ENCODE data around the gene EHD4.

EHD4 gene

DNA sequence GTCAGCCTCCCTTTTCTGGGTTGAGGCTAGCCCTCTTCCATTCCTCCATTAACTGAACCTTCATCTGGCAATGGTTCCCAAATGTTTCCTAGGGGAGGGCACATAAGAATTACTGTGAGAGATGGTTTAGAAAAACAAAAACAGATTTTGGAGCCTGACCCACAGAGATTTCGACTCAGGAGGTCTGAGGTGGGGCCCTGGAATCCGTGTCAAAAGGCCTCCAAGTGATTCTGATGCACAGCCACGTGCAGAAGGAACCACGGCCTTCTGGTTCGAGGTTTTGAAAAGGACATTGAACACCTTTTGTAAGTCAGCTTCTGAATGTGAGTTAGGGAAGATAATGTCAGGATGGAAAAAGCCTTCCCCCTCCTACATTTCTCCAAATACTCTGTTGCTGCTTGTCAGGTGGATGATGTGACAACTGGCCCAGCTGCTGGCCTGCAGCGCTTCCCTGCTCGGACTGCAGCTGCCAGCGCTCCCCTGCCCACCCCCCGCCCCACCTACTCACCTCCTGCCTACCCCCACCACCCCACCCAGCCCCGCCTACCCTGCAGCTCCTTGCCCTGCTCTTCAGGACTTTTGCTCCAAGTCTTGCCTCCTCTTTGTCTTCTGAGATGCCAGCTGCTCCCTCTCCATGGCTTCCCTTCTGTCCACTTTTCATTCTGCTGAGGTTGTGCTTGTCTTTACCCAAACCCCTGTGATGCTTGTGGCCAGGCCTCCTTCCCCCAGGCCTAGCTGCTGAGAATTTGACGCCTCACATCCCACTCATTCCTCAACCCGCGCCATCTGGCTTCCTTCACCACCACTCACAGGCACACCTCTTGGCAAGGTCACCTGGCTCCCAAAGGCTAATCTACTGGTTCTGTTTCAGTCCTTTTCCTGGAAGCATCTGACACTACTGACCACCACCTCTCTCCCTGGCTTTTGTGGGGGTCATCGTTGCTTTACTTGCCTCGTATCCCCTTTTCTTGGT, 6.6 kb downstream of the EHD4 start:
- no peak for DNase-seq (ENCODE audit: low read depth)
- no peak overlapping the region for H3K4me3 ChIP-seq (ENCODE audit: low read depth, low read length)

DNA sequence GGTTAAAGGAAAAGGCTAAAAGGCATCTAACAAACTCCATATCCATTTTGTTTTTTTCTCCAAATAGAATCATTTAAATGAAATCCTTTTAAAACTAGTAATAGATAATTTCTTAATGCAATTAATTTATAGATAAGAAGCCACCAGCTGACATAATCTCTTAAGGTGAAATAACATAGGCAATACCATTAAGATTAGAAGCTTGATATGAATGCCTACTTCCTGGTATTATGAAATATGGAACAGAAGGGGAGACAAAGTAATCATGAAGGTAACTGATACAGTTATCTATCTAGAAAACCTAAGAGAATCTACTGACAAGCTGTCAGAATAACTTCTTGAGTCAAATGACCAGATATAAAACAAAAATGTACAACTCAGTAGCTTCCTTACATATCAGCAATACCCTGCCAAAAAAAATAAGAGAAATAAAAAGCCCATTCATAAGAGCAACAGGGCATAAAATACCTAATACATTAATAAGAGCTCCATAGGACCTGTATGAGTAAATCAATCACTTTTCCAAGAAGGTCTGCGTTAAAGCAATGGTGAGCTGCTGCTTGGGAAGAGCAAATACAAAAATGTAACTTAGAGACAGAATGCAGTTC, 10.7 kb downstream of the EHD4 start:
- no peak for DNase-seq (ENCODE audit: low read depth)
- no peak overlapping the region for H3K4me3 ChIP-seq (ENCODE audit: low read depth, low read length)

DNA sequence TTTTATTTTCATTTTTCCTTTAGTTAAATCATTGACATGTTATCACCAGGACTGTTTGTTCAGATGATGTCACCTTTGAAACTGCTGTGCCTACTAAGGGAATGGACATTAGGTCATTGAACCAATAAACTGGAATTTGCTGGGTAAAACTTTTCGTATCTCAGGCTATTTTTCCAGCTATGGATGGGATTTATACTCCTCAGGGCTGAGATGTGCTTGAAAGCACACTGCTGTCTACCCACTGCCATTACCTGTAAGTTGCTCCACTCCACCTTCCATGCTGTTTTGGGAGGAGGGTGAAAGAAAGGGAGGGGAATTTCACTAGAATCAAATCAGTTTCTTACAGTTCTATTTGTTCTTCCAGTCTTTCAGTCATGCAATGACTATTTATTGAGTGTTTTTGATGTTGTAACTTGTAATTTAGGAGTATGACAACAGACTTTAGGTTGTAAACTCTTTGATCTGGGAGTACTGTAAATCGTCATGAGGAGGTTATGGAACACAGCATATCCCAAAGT, 11.3 kb downstream of the EHD4 start:
- no peak overlapping the region for H3K4me3 ChIP-seq (ENCODE audit: low read depth, low read length)

DNA sequence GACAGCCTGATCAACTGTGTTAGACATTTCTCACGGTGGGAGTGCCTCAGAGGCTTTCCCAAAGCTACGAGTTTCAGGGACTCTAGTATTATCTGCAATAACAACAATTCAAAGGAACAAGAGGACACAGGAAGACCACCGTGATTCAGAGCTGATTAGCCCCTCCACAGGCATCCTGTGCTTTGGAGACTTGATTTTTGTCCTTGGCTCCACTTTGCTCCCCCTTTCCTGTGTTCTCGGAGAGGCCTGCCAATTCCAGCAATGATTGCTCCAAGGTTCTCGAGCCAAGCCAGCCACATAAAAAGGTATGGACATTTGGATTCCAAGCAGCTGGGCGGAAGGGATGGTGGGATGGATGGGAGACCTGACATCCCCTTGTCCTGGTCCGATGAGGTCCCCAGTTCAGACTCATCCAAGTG, 14.3 kb downstream of the EHD4 start:
- H3K4me3 ChIP-seq (ENCODE audit: low read depth, low read length): no peak overlapping the region
- no peak for DNase-seq (ENCODE audit: low read depth)

More for the DNA sequence above, 11.3 kb downstream of the EHD4 start:
- no peak for DNase-seq (ENCODE audit: low read depth)

DNA sequence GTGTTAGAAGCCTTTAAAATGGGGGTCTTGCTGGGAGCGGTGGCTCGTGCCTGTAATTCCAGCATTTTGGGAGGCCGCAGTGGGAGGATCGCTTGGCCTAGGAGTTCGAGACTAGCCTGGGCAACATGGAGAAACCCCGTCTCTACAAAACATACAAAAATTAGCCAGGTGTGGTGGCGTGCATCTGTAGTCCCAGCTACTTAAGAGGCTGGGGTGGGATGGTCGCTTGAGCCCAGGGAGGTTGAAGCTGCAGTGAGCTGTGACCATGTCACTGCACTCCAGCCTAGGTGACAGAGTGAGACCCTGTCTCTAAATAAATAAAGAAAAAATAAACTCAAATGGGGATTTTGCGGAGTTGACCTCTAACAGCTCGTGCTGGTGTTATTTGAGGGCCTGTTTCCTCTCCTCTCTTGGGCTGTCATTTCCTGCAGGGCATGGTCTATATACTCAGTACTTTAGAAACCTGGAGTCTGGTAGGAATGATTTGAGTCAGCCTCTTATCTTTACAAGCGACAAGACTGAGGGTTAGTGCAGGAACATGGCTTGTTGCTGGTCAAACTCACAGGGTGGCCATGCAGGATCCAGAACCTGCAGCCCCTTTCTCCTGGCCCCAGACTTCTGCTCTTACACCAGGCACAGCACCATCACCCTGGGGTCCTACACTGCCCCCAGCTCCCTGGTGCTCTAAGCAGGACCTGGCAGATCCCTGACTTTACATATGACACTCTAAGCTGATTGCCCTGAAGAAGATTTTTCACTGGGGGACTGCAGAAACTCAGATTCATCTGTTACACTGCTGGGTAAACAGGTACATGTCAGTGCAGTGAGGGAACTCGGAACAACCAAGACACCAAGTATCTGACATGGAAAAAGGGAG, 15.1 kb downstream of the EHD4 start:
- DNase-seq (ENCODE audit: low read depth): no peak
- no peak overlapping the region for H3K4me3 ChIP-seq (ENCODE audit: low read depth, low read length)

DNA sequence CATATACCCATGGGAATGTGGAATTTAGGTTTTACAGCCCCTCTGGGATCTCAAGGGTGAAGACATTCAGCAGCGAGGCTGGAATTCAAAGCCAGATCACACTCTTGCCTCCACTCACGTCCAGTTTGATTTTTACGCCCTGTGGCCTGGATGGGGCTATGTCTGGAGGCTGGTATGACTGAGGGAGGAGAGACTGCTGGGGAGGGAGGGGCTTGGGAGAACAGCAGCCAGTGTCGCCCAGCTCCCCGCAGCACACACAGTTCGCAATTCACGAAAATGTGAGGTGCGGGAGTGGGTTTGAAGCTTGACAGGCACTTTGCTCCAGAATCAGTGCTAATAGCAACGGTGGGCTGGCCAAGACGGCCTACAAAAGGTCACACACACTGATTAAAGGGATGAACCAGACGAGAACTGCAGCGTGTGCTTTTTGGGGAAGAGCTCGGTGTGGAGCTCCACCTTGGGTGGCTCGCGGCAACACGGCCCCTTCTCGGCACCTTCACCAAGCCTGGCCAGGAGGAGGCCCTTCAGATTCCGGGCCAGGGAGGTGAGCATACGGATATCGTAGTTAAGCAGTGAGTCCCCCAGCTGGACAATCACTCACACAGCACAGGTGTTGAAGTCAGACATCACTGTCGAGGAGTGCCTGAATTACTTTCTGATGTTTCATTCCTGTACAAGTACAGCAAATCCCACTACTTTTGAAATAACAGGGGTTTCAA, 16.4 kb downstream of the EHD4 start:
- H3K4me3 ChIP-seq (ENCODE audit: low read depth, low read length): no peak overlapping the region

DNA sequence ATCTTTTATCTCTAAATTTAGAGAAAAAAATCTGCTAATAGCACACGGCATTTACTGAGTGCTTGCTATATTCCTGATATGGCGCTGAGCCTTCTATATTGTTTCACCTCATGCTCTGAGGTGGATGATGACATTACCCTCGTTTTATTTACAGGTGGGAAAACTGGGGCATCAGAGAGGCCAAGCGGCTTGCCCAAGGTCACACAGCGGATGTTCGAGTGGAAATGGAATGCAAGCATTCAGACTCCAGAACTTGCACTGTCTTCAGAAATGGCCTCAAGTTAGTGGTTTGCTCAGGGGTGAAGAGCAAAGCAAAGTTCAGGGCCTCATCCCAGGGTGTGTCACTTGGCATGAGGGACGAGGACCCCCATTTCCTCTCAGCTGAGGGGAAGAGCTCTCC, 17.3 kb downstream of the EHD4 start:
- H3K4me3 ChIP-seq (ENCODE audit: low read depth, low read length): no peak overlapping the region
- no peak for DNase-seq (ENCODE audit: low read depth)

More for the DNA sequence above, 16.4 kb downstream of the EHD4 start:
- no peak for DNase-seq (ENCODE audit: low read depth)

DNA sequence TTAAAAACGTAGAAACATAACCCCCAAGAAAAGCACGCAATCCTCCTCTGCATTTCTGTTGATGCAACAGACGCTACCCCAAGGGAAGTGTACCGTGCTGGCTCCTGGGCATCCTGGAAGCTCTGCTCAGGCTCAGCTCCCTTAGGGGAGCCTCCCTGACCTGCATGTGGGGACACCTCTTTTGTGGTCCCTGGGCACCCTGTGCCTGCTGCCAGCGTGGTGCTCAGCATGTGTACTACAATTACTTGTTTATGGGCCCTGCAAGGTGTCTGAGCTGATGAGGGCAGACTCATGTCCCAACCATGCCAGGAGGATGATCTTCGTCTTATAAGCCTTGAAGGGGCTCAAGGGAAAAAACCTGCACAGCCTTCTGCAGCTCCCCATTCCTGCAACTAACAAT, 18.3 kb downstream of the EHD4 start:
- DNase-seq (ENCODE audit: low read depth): no peak
- H3K4me3 ChIP-seq (ENCODE audit: low read depth, low read length): no peak overlapping the region

DNA sequence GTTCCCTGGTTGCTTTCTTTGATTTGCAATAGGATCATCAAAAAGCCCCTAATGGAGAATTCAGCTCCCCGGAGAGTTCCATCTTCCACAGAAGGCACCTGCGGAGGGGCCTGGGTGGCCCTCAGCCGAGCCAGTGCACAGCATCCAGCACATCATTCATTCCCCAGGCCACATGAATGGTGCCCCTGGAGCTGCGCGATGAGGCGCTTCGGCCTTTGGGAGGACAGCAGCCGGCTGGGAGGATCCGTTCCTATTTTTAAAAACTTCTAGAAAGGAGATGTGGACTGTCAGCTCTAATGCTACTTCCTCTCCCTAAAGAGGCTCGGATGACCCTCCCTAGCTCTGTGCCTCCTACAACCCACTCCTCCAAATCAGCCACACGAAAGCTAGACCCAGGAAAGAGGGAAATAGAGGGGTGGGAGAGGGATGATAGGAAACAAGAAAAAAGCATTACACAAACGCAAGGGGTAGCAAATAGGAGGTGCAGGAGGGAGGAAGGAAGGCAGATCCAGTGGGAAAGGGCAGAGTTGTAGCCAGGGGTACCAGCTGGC, 20.3 kb downstream of the EHD4 start:
- DNase-seq (ENCODE audit: low read depth): no peak
- no peak overlapping the region for H3K4me3 ChIP-seq (ENCODE audit: low read depth, low read length)

DNA sequence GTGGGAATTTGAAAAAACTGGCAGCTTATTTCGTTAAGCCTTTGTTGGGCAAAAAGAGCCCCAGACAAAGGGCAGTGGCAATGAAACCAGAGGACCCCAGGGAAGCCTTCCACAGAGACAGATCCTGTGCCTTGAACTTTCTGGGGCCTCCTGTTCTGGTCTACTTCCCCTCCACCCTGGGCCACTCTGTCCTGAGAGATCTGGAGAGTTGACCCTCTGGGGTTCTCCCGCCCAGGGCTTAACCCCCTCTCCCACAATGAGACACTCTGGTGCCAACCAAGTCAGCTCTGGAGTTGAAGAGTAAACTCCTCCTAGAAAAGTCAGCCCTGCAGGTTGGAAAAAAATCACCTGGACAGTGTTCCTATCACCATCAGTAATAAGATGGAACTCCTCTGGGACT, 20.8 kb downstream of the EHD4 start:
- no peak overlapping the region for H3K4me3 ChIP-seq (ENCODE audit: low read depth, low read length)
- DNase-seq (ENCODE audit: low read depth): no peak

DNA sequence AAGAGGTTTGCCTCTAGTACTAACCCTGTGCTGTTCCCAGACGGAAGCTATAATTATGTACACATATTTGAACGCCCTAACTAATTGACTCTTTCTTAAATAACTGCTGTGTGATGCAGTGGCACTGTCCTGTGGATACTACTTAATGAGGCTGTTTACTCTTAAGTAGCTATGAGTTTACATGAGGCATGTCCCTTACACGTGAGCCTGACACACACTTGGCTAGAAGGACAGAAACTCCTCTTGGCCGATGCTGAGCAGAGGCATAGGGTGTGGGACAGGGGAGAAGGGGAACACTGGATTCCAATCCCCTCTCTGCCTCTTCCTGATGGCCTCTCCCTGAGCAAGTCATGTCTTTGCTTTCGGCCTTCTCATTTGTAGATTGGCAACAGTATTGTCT, 21.9 kb downstream of the EHD4 start:
- DNase-seq (ENCODE audit: low read depth): no peak
- no peak overlapping the region for H3K4me3 ChIP-seq (ENCODE audit: low read depth, low read length)

DNA sequence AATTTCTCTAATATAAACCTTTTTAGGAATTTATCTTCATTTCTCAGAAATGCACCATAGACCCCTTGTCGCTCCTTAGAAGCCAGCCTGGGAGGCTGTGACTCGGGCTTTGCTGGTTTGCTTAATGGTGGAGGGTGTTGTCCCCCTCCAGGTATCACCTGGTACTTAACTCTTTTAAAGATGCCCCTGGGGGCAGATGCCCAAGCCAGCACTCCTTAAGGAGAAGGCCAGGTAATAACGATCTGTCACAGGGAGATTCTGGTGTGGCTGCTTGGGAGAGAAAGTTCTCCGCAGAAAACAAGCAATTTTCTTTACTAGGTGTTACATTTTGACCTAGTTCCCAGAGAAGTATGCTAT, 22.3 kb downstream of the EHD4 start:
- H3K4me3 ChIP-seq (ENCODE audit: low read depth, low read length): no peak overlapping the region
- no peak for DNase-seq (ENCODE audit: low read depth)

DNA sequence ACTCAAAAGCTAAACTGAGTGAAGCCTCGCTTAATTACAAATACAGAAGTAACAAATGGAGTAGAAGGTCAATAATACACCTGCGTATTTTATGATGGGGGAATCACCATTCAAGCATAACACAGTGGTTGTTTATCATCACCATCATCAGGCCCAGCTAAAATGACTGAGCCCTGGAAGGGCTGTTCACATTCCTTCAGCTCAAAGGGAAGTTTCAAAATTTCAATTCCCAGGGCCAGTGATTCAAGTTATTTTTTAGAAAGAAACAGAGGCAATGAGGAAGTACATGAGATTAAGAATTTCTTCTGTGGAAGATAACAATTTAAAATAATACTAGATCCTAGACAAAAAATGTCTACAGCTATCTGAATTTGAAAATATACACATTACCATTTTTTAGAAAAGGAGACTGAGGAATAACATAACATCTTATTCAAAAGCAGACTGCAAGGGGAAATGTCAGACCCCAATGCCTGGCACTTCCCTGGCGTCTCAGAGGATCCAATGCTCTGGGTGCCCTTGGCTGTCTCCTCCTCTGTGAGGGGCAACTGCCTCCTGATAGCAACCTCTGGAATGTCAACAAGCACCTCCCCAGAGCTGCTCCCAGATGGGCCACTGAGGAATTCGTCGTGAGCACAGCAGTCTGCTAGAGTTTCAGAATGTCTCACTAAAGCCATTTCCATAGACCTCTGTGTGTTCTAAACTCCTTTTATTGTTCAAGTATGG, 22.8 kb downstream of the EHD4 start:
- no peak overlapping the region for H3K4me3 ChIP-seq (ENCODE audit: low read depth, low read length)

DNA sequence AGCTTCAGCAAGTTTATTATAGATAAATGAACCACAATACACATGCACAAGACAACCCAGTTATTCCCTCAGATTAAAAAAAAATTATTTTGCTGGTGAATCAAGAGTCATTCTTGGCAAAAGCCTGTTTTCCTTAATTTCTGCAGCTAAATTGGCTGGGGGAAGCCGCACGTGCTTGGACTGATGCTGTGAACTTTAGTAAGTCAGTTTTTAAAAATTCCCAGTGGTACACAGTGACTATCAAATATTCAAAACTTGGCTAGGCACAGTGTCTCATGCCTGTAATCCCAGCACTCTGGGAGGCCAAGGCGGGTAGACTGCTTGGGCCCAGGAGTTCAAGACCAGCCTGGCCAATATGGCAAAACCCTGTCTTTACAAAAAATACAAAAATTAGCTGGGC, 23.9 kb downstream of the EHD4 start:
- no peak for DNase-seq (ENCODE audit: low read depth)

More for the DNA sequence above, 22.8 kb downstream of the EHD4 start:
- DNase-seq (ENCODE audit: low read depth): no peak

DNA sequence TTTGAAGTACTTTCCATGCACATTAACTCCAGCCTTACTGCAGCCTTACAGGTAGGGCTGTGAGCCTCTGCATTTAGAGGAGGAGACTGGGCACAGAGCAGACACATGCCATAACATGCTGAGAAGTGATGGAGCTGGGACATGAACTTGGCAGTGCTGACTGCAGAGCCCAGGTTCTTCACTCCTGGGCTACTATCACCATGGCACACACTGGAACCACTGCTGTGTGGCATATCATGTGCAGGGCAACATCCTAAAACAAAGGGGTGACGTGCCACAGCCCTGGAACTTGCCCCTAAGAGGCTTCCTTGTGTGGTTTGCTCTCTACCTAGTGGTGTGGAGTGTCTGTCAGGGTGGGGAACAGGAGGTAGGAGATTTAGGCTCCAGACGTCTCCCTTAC, 25.4 kb downstream of the EHD4 start:
- DNase-seq (ENCODE audit: low read depth): no peak
- no peak overlapping the region for H3K4me3 ChIP-seq (ENCODE audit: low read depth, low read length)

More for the DNA sequence above, 23.9 kb downstream of the EHD4 start:
- no peak overlapping the region for H3K4me3 ChIP-seq (ENCODE audit: low read depth, low read length)

DNA sequence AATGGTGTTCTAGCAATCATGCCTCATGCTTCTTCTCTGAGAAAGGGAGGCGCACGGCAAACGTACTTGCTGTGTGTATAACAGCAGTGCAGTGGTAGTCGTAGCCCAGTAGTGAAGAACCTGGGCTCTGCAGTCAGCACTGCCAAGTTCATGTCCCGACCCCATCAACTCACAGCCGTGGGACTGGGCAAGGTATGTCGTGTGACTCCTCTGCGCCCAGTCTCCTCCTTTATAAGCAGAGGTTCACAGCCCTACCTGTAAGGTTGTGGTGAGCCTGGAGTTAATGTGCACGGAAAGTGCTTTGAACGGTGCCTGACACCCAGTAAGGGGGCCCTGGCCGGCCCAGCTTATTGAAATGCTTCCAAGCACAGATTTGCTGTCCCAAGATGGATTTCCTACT, 26.6 kb downstream of the EHD4 start:
- H3K4me3 ChIP-seq (ENCODE audit: low read depth, low read length): no peak overlapping the region
- DNase-seq (ENCODE audit: low read depth): no peak

DNA sequence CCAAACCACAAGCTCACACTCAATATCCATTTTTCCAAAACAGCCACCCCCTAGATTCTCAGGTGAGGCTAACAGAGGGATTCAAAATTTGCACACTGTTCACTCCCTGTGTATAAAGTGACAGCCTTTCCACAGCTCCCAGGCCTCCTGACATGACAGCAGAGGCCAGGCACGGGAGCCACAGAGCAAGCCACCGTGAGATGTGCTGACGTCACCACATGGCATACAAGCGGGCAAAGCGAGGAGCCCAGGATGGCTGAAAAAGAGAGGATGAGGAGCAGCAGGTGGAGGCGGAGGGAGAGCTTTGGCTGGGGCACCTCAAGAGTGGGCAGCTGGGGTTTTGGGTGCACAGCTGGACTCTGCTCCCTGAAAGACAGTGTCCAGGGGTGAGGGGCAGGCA, 27.1 kb downstream of the EHD4 start:
- DNase-seq (ENCODE audit: low read depth): no peak
- no peak overlapping the region for H3K4me3 ChIP-seq (ENCODE audit: low read depth, low read length)

DNA sequence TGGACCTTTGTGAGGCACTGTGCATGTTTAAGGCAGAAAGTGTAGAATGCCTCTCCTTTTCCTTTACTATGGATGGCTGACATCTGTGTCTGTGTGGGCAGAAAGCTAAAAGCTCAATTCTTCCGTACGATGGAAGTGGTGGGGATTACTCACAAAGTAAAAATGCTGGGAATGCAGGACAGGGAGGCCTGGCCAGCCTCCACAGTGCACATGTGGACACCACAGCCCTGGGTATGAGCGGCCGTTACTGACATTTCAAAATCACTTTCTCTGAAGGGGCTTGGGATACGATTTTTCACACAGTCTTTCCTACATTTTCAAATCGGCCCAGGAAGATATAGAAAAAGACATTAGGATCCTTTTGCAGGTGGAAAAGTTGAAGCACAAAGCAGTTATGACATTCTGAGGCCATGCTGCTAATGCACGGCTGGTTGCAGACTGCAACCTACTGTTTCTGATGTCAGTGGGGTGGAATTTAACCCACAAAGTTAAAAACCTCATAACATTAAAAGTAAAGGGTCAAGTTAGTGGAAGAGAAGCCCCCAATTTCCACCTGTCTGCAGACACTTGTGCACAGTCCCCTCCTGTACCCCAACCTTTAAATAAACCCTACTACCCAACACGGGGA, 27.9 kb downstream of the EHD4 start:
- DNase-seq (ENCODE audit: low read depth): peak; percentile 78
- no peak overlapping the region for H3K4me3 ChIP-seq (ENCODE audit: low read depth, low read length)

All from skeletal muscle cell (primary cell).